WERI-Rb-1 (cell line): ENCODE results near the gene TMED3.

Experiments used
- DNase-seq: peaks from one replicate; pipeline ENCODE4 v3.0.0-alpha.2; 2020
- H3K27ac ChIP-seq: fragments of 250-450 bp; sonication (Bioruptor Pico); 2 replicates; pipeline ENCODE4 v1.5.1; 2020; ENCODE audit warnings: mild to moderate bottlenecking, moderate library complexity
- H3K27me3 ChIP-seq: fragments of 250-450 bp; sonication (Bioruptor Pico); 2 replicates; pipeline ENCODE4 v1.5.1; 2021; ENCODE audit warnings: mild to moderate bottlenecking, low read depth, moderate library complexity; ENCODE audit not compliant: insufficient read depth, severe bottlenecking
- H3K36me3 ChIP-seq: fragments of 250-450 bp; sonication (Bioruptor Pico); 2 replicates; pipeline ENCODE4 v1.5.1; 2020; ENCODE audit warnings: mild to moderate bottlenecking, moderate library complexity
- H3K4me3 ChIP-seq: 2 replicates; pipeline ENCODE4 v1.5.1; 2011; ENCODE audit warnings: low read depth, mild to moderate bottlenecking, control low read depth, low read length
- H3K9me3 ChIP-seq: fragments of 250-450 bp; sonication (Bioruptor Pico); 2 replicates; pipeline ENCODE4 v1.5.1; 2021; ENCODE audit warnings: mild to moderate bottlenecking, moderate library complexity; ENCODE audit not compliant: severe bottlenecking
- CTCF ChIP-seq: IDR thresholded peaks from 2 replicates; pipeline ENCODE4 v1.5.1; 2011; ENCODE audit warnings: low read depth, mild to moderate bottlenecking, control low read depth, inconsistent platforms, low read length

Gene TMED3

GRCh38 chr15:79321876-79322275 lies 11.0 kb downstream of the TMED3 start:
- no peak for DNase-seq
- Histone ChIP-seq H3K27me3 (no peaks in the 10 kb centered on the region), H3K9me3 (no peaks in the 10 kb centered on the region), H3K4me3 (no peak overlapping the region), H3K27ac (no peak overlapping the region), H3K36me3 (peaks cover 39% of the 10 kb centered on the region)
- TF ChIP-seq CTCF: no peak

GRCh38 chr15:79322306-79322705 lies 11.4 kb downstream of the TMED3 start:
- no peak for TF ChIP-seq CTCF
- no peak for DNase-seq
- Histone ChIP-seq H3K36me3 (peaks cover 35% of the 10 kb centered on the region), H3K27ac (no peak overlapping the region), H3K4me3 (no peak overlapping the region), H3K9me3 (no peaks in the 10 kb centered on the region), H3K27me3 (no peaks in the 10 kb centered on the region)

GRCh38 chr15:79322945-79323344 lies 12.0 kb downstream of the TMED3 start:
- TF ChIP-seq CTCF: no peak
- H3K4me3 ChIP-seq: no peak overlapping the region
- DNase-seq: no peak
- H3K27ac ChIP-seq: no peak overlapping the region
- no peaks in the 10 kb centered on the region for H3K27me3 ChIP-seq
- no peaks in the 10 kb centered on the region for H3K9me3 ChIP-seq
- peaks cover 29% of the 10 kb centered on the region for H3K36me3 ChIP-seq

- no peaks in the 10 kb centered on the region for H3K9me3 ChIP-seq
- no peaks in the 10 kb centered on the region for H3K27me3 ChIP-seq
- DNase-seq: no peak
- H3K27ac ChIP-seq: no peak overlapping the region
- H3K36me3 ChIP-seq: no peaks in the 10 kb centered on the region; the same call in 1 of the 2 replicates
- H3K4me3 ChIP-seq: no peak overlapping the region
- TF ChIP-seq CTCF: no peak
These were observed 18.3 kb downstream of the TMED3 start for GRCh38 chr15:79329171-79329611.

GRCh38 chr15:79332824-79333510 lies 22.1 kb downstream of the TMED3 start:
- Histone ChIP-seq H3K36me3 (no peaks in the 10 kb centered on the region), H3K27ac (no peak overlapping the region), H3K27me3 (no peaks in the 10 kb centered on the region), H3K9me3 (no peaks in the 10 kb centered on the region), H3K4me3 (no peak overlapping the region)
- TF ChIP-seq CTCF: no peak
- no peak for DNase-seq

GRCh38 chr15:79337591-79337990 lies 26.7 kb downstream of the TMED3 start:
- H3K27ac ChIP-seq: no peak overlapping the region
- DNase-seq: no peak
- no peak for TF ChIP-seq CTCF
- H3K4me3 ChIP-seq: no peak overlapping the region
- no peaks in the 10 kb centered on the region for H3K36me3 ChIP-seq
- no peaks in the 10 kb centered on the region for H3K27me3 ChIP-seq
- H3K9me3 ChIP-seq: no peaks in the 10 kb centered on the region
